Pericardium fibroblast (primary cell): ENCODE data around the gene CLSTN3. TPM values are rescaled to one million over a fixed set of nuclear protein-coding genes. Genes with fewer than 3 reads are reported as not detected.

Experiments
- total RNA-seq: library from RNA; depleted of rRNA; stranded (reverse); fragments of >200 nt; gene quantifications from 2 replicates; pipeline ENCODE4 v1.2.3, GENCODE V29; 2015

The CLSTN3 gene
- total RNA-seq = 10.9 and 13.2 TPM in 2 replicates

GRCh38 chr12:7129872-7130691 is at the start of gene CLSTN3:
Gene CLSTN3, plus strand, starts transcription at chr12:7130371. Its CDS starts 278 bp downstream, at chr12:7130649.

GRCh38 chr12:7092229-7092985 is 37.8 kb upstream of the CLSTN3 start, which contains the start of gene C1R:
Gene C1R, minus strand, starts transcription at chr12:7092445. Its CDS starts 57 bp downstream, at chr12:7092388.

GRCh38 chr12:7108796-7109571 is 21.2 kb upstream of the CLSTN3 start, which contains the start of gene C1RL:
Gene C1RL, minus strand, starts transcription at chr12:7109214. Its CDS starts 34 bp downstream, at chr12:7109180.

GRCh38 chr12:7128681-7129286 is 1.4 kb upstream of the CLSTN3 start, which contains the start of gene RBP5:
Gene RBP5, minus strand, starts transcription at chr12:7128889. Its CDS starts 114 bp downstream, at chr12:7128775.

GRCh38 chr12:7189398-7190267 is 59.5 kb downstream of the CLSTN3 start, which contains the start of gene PEX5:
Gene PEX5, plus strand, starts transcription at chr12:7189686. Its CDS starts 692 bp downstream, at chr12:7190378.

Other genes with a start within 250 kb of the CLSTN3 start
- 6.3 and 14.0 TPM in 2 replicates for gene LRRC23, start 225.5 kb upstream of the CLSTN3 start, total RNA-seq
- 11.0 and 11.9 TPM in 2 replicates for gene ENO2, start 215.8 kb upstream of the CLSTN3 start, total RNA-seq
- gene ATN1, start 202.4 kb upstream of the CLSTN3 start, total RNA-seq = 19.6 and 24.9 TPM in 2 replicates
- gene RNU7-1, start 186.6 kb upstream of the CLSTN3 start, total RNA-seq = not detected in 2 replicates
- 344 and 451 TPM in 2 replicates for gene C12orf57, start 186.3 kb upstream of the CLSTN3 start, total RNA-seq
- gene PTPN6, start 179.0 kb upstream of the CLSTN3 start, total RNA-seq = not detected in 2 replicates
- 224 and 365 TPM in 2 replicates for gene PHB2, start 159.7 kb upstream of the CLSTN3 start, total RNA-seq
- 28.3 and 32.0 TPM in 2 replicates for gene EMG1, start 159.5 kb upstream of the CLSTN3 start, total RNA-seq
- 33.8 and 35.5 TPM in 2 replicates for gene LPCAT3, start 111.9 kb upstream of the CLSTN3 start, total RNA-seq
- 273 and 492 TPM in 2 replicates for gene C1S, start 69.7 kb upstream of the CLSTN3 start, total RNA-seq
- 586 and 850 TPM in 2 replicates for gene C1R, start 37.9 kb upstream of the CLSTN3 start, total RNA-seq
- gene C1RL, start 21.2 kb upstream of the CLSTN3 start, total RNA-seq = 47.3 and 68.0 TPM in 2 replicates
- gene RBP5, start 1.5 kb upstream of the CLSTN3 start, total RNA-seq = 0.58 TPM in 1 of 2 replicates, not detected in the other
- 16.8 and 32.9 TPM in 2 replicates for gene PEX5, start 59.3 kb downstream of the CLSTN3 start, total RNA-seq
- gene ACSM4, start 173.7 kb downstream of the CLSTN3 start, total RNA-seq = not detected in 2 replicates